GM12874 (cell line): ENCODE measurements around the gene PROSER1.

Source experiments
- CTCF ChIP-seq: IDR thresholded peaks from 2 replicates; pipeline ENCODE4 v1.5.1; 2011; ENCODE audit warnings: low read depth, mild to moderate bottlenecking, control low read depth, low read length, moderate library complexity; ENCODE audit not compliant: insufficient read depth

PROSER1 gene

GRCh38 chr13:38970380-38971051, 67.4 kb downstream of the PROSER1 start:
- no peak for TF ChIP-seq CTCF

- TF ChIP-seq CTCF: no peak
Measured at GRCh38 chr13:38969187-38969586, 68.7 kb downstream of the PROSER1 start.

GRCh38 chr13:38967446-38967845, 70.4 kb downstream of the PROSER1 start:
- no peak for TF ChIP-seq CTCF

GRCh38 chr13:38965281-38965680, 72.6 kb downstream of the PROSER1 start:
- TF ChIP-seq CTCF: no peak

GRCh38 chr13:38960175-38960574, 77.7 kb downstream of the PROSER1 start:
- no peak for TF ChIP-seq CTCF
